GM12891 (cell line): ENCODE results near the gene LIFR.

Experiments used
- DNase-seq: peaks from one replicate; pipeline ENCODE4 v3.0.0; 2011; ENCODE audit warnings: low spot score; ENCODE audit not compliant: insufficient read length
- FAIRE-seq: peaks from 2 replicates; lab custom pipeline; 2011; peaks lifted over from hg19 to GRCh38; lab: Jason Lieb, UNC
- PAX5 ChIP-seq: IDR thresholded peaks from 2 replicates; pipeline ENCODE4 v1.6.1; 2011; ENCODE audit warnings: low read length, moderate library complexity, mild to moderate bottlenecking; ENCODE audit not compliant: insufficient read depth, severe bottlenecking
- POLR2A ChIP-seq: IDR thresholded peaks from 2 replicates; pipeline ENCODE4 v1.6.1; 2011; ENCODE audit warnings: low read depth, low read length, control low read depth
- POLR2AphosphoS5 ChIP-seq: IDR thresholded peaks from 2 replicates; pipeline ENCODE4 v1.6.1; 2011; ENCODE audit warnings: low read depth, low read length, control low read depth
- POU2F2 ChIP-seq: IDR thresholded peaks from 2 replicates; pipeline ENCODE4 v1.6.1; 2011; ENCODE audit warnings: low read depth, mild to moderate bottlenecking, control low read depth, low read length, moderate library complexity
- SPI1 ChIP-seq: IDR thresholded peaks from 2 replicates; pipeline ENCODE4 v1.6.1; 2011; ENCODE audit warnings: low read depth, low read length, control low read depth
- TAF1 ChIP-seq: IDR thresholded peaks from 2 replicates; pipeline ENCODE4 v1.6.1; 2011; ENCODE audit warnings: low read depth, low read length, control low read depth

LIFR gene

GRCh38 chr5:38563624-38564023, 7.2 kb upstream of the LIFR start:
- no peak for TF ChIP-seq POLR2A
- no peak for TF ChIP-seq PAX5
- TF ChIP-seq SPI1, result no peak
- TF ChIP-seq POU2F2, result no peak
- TF ChIP-seq POLR2AphosphoS5, result no peak
- TF ChIP-seq TAF1, result no peak
- DNase-seq (no peak), FAIRE-seq (no peak)

DNA sequence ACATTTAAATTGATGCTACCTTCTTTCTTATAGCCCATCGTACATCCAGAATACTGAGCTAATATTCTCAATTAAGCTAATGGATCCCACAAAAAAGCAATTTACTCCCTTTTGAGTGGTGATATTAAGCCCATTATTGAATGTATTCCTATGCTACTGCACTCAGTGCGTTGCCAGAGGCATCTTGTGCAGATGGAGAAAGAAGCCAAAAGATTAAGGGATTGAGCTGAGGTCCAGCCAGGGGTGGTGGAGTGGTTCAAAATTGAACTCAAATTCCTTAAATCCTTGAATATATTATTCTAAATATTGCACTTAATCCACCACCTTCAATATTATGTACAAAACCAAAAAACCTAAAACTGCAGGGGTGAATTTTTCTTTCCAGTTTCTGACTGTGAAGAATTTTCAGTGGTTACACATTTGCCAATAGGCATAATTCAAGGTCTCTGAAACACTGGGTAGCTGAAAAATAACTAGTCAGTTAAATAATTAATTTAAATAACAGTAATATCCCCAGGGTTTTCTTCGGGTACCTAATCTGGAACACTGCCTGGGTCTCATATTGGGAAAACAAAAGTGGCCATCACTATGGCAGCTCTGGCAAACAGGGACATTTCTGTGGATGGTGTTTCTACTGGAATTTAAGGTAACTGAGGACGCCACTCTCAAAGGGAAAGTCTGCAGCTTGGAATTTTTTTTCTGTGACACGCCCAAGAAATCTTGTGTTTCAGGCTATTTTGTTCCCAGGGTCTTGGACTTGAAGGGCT, 6.2 kb upstream of the LIFR start:
- no peak for TF ChIP-seq TAF1
- TF ChIP-seq PAX5, result no peak
- no peak for TF ChIP-seq POLR2A
- TF ChIP-seq POLR2AphosphoS5, result no peak
- TF ChIP-seq POU2F2, result no peak
- no peak for TF ChIP-seq SPI1
- FAIRE-seq (no peak), DNase-seq (no peak)

GRCh38 chr5:38559428-38559827, 3.0 kb upstream of the LIFR start:
- DNase-seq (no peak), FAIRE-seq (no peak)
- no peak for TF ChIP-seq POLR2A
- no peak for TF ChIP-seq POU2F2
- TF ChIP-seq PAX5, result no peak
- TF ChIP-seq POLR2AphosphoS5, result no peak
- TF ChIP-seq SPI1, result no peak
- no peak for TF ChIP-seq TAF1

DNA sequence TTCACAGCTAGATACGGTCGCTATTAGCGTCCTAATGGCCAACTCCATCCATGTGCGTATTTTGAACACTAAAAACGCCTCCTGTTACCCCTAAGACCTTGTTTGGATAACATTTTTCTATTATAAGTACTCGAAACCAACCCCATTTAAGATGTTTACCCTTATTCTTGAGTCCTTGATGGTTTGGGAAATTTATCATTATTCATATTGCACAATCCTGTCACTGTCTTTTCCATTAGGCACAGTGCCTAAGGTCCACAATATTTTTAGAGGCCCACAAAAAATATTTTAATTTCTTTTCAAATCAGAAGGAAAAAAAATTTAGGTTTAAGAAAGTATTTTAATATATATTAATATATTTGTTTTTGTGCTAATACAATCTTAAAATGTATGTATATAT, 1.3 kb upstream of the LIFR start:
- DNase-seq, result no peak
- no peak for FAIRE-seq
- TF ChIP-seq PAX5, result no peak
- no peak for TF ChIP-seq SPI1

- TF ChIP-seq POLR2A (no peak), SPI1 (no peak), POLR2AphosphoS5 (no peak), POU2F2 (no peak), TAF1 (no peak), PAX5 (no peak)
- FAIRE-seq (no peak), DNase-seq (no peak)
Observed at GRCh38 chr5:38557308-38557710, 863 bp upstream of the LIFR start.

DNA sequence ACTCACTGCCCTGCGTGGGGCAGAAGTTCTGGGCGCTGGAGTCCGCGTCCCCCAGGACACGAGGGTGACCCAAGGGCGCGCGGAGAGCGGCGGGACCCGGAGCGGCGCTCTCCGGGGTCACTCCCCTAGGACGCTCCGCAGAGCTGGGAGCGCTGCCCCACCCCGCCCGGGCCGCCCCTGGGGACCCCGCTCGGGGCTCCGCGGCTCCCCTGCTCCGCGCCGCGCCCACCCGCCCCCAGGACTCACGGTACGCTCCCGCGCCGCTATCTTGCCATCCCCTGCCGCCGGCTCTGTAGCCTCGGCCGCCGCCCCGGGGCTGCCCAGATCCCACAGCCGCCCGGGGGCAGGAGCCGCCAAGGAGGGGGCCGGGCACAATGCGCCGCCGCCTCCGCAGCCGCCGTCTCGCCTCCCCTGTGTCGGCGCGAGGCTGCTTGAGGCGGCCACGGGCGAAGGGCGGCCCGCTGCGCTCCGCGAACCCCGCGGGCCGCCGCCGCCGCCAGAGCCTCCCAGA, 303 bp downstream of the LIFR start:
- no peak for TF ChIP-seq PAX5
- TF ChIP-seq SPI1, result no peak
- TF ChIP-seq POU2F2, result no peak
- TF ChIP-seq POLR2AphosphoS5, result no peak
- TF ChIP-seq TAF1, result no peak
- no peak for TF ChIP-seq POLR2A
- no peak for FAIRE-seq

DNA sequence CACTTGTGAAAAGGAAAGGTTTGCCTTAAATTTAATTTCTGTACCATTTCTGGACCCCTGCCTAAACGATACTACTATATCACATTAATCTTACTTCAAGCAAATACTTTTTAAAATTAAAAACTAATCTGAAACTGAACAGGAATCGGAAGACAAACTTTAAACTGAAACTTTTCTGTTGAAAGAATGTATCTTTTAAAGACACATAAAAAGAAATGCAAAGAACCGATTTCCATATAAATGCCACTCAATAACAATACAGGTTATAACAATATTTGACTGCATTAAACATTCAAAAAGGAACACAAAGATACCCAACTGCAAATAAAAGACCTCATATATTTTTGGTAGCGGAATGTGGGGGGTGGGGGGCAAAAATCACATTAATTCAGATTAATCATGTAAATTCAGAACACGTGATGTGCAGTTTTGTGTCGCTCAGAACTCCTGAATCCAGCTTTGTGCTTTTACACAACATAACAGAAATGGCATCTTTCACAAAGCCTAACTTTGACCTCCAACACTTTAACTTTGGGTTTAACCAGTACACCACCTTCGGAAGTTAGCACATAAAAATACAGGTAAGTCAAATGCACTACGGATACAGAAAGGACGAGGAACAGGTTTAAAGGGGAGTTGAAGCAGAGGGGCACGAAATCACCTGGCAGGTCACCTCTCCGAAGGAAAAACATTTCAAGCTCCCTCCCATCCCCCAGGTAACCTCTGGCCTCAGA, 925 bp downstream of the LIFR start:
- FAIRE-seq (no peak), DNase-seq (no peak)
- TF ChIP-seq PAX5 (no peak), SPI1 (no peak)

More for the DNA sequence above, 303 bp downstream of the LIFR start:
- no peak for DNase-seq

DNA sequence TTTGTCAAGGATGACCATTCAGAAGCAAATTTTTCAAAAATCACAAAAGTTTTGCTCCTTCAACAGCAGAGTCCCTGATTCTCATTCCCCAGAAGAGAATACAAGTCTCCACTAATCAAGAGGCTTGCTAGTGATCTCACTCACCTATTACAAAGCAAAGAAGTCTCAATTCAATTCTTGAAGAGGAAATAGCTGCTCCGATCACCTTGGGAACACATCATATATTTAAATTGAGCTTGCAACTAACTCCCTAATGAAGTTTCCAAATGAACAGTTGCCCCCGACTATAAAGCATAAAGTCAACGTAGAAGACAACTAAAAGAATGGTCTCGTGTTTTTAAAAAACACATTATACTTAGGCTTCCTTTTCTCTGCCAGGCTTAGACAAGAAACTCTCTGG, 1.6 kb downstream of the LIFR start:
- DNase-seq (no peak), FAIRE-seq (no peak)
- no peak for TF ChIP-seq POLR2AphosphoS5
- TF ChIP-seq POLR2A, result no peak
- no peak for TF ChIP-seq SPI1
- no peak for TF ChIP-seq TAF1
- TF ChIP-seq PAX5, result no peak
- no peak for TF ChIP-seq POU2F2

- TF ChIP-seq POLR2A (no peak), PAX5 (no peak), SPI1 (no peak), POLR2AphosphoS5 (no peak), TAF1 (no peak), POU2F2 (no peak)
- no peak for FAIRE-seq
- DNase-seq, result no peak
Observed at GRCh38 chr5:38554403-38554802, 2.0 kb downstream of the LIFR start.

GRCh38 chr5:38553001-38553521, 3.4 kb downstream of the LIFR start:
- FAIRE-seq (no peak), DNase-seq (no peak)
- TF ChIP-seq SPI1, result no peak
- TF ChIP-seq TAF1, result no peak
- TF ChIP-seq PAX5, result no peak
